CD4-positive, alpha-beta T cell treated with Interleukin-4 for 1 hour (primary cell): ENCODE measurements around the gene SLC25A15.
"Not testable (repeated sequence)": the region's sequence is repeated elsewhere in the genome, so short reads cannot be mapped to it uniquely, and the experiment has no call there.

Source experiments
- DNase-seq, 2 donors: peaks; one replicate each; pipeline ENCODE4 v3.0.0-alpha.2; 2020 to 2022

Gene SLC25A15

GRCh38 chr13:40782971-40783370, 6.4 kb upstream of the SLC25A15 start:
- DNase-seq = not testable (repeated sequence)

- DNase-seq = no peak
Observed at GRCh38 chr13:40784540-40784939, 4.9 kb upstream of the SLC25A15 start.

- DNase-seq = no peak
Observed at GRCh38 chr13:40786568-40786996, 2.8 kb upstream of the SLC25A15 start.

- no peak for DNase-seq
Observed at GRCh38 chr13:40787062-40787461, 2.3 kb upstream of the SLC25A15 start.

GRCh38 chr13:40788540-40789274, 704 bp upstream of the SLC25A15 start:
- not testable (repeated sequence) for DNase-seq

GRCh38 chr13:40790154-40790616, 774 bp downstream of the SLC25A15 start:
- no peak for DNase-seq

- no peak for DNase-seq
Observed at GRCh38 chr13:40792284-40793051, 3.1 kb downstream of the SLC25A15 start.

GRCh38 chr13:40793339-40793738, 3.9 kb downstream of the SLC25A15 start:
- no peak for DNase-seq

- DNase-seq = no peak
Observed at GRCh38 chr13:40794414-40795368, 5.3 kb downstream of the SLC25A15 start.

- DNase-seq = no peak
Observed at GRCh38 chr13:40796649-40797048, 7.2 kb downstream of the SLC25A15 start.

GRCh38 chr13:40798380-40798779, 9.0 kb downstream of the SLC25A15 start:
- DNase-seq = peak; percentile 36 to 39

GRCh38 chr13:40799508-40799907, 10.1 kb downstream of the SLC25A15 start:
- no peak for DNase-seq

- no peak for DNase-seq
Observed at GRCh38 chr13:40800559-40800958, 11.1 kb downstream of the SLC25A15 start.

- no peak for DNase-seq
Observed at GRCh38 chr13:40801255-40802217, 12.1 kb downstream of the SLC25A15 start.

GRCh38 chr13:40803316-40803715, 13.9 kb downstream of the SLC25A15 start:
- DNase-seq = no peak

- DNase-seq = no peak
Observed at GRCh38 chr13:40806241-40806640, 16.8 kb downstream of the SLC25A15 start.

GRCh38 chr13:40809471-40809870, 20.1 kb downstream of the SLC25A15 start:
- DNase-seq = no peak

GRCh38 chr13:40812102-40812501, 22.7 kb downstream of the SLC25A15 start:
- no peak for DNase-seq

GRCh38 chr13:40812724-40813445, 23.5 kb downstream of the SLC25A15 start:
- DNase-seq = no peak

GRCh38 chr13:40813667-40814454, 24.4 kb downstream of the SLC25A15 start:
- DNase-seq = peak in 1 of 2 donors; percentile 29
